Stimulated activated CD8-positive, alpha-beta memory T cell treated with anti-CD3 and anti-CD28 coated beads, Interleukin-2, amount 100 ng/mL, for 1 hour (primary cell): ENCODE measurements around the gene DKKL1.

ENCODE experiments used
- DNase-seq, 2 donors: peaks; one replicate each; pipeline ENCODE4 v3.0.0-alpha.2; 2020; ENCODE audit warnings: low read depth in 2 of 2

Gene DKKL1

DNA sequence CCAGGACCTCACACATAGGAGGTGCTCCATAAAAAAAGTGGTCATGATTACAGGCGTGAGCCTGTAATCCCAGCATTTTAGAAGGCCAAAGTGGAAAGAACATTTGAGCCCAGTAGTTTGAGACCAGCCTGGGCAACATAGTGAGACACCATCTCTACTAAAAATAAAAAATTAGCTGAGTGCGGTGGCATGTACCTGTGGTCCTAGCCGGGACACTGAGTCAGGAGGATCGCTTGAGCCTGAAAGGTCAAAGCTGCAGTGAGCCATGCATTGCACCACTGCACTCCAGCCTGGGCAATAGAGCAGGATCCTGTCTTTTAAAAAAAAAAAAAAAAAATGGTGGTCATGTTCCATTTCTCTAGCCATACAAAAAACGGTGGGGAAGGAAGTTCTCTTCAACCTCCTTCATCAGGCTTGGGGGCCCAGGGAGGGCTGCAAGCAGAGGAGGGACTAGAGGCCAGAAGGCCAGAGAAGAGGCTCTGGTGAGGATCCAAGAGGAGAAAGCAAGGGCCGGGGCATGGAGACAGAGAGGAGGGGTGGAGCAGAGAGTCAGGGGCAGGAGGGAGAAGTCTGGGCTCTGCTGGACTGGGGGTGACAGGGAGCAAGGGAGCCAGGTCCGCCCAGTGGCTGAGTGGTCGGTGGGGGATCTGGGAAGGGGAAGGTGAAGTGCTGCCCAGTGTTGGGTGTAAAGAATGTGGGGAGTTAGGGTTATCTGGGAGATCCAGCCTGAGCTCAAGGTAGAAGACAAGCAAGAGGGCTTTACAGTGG is 33.2 kb downstream of the DKKL1 start:
- DNase-seq, result no peak

DNA sequence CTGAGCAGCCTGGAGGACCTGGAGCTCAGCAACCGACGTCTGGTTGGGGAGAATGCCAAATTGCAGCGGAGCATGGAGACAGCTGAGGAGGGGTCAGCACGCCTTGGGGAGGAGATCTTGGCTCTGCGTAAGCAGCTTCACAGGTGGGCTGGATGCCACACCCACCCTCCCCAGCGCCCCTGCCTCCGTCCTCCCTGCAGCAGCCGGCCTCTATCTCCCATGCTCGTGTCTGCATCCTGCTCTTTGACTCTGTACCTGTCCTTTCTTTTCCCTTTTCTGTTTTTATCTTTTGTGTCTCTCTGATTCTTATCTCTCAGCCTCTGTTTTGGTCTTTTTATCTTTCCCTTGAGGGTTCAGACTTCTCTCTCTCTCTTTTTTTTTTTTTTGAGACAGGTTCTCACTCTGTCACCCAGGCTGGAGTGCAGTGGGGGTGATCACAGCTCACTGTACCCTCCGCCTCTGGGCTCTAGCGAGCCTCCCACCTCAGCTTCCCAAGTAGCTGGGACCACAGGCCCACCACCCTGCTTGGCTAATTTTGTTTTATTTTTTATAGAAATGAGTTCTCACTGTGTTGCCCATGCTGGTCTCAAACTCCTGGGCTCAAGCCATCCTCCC is 34.4 kb downstream of the DKKL1 start:
- DNase-seq, result no peak

DNA sequence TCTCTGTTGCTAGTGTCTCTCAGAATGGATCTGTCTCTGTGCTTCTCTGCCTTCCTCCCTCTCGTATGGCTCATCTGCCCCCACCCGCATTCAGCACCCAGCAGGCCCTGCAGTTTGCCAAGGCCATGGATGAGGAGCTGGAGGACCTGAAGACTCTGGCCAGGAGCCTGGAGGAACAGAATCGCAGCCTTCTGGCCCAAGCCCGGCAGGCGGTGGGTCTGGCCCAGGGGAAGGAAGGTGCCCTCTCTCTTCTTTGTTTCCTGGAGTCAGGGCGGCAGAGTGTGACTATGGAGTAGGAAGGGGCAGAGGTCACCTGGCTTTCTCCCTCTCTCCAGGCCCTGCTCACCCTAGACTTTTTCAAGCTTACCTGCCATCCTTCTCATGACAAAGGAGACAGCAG is 35.3 kb downstream of the DKKL1 start:
- DNase-seq, result no peak

DNA sequence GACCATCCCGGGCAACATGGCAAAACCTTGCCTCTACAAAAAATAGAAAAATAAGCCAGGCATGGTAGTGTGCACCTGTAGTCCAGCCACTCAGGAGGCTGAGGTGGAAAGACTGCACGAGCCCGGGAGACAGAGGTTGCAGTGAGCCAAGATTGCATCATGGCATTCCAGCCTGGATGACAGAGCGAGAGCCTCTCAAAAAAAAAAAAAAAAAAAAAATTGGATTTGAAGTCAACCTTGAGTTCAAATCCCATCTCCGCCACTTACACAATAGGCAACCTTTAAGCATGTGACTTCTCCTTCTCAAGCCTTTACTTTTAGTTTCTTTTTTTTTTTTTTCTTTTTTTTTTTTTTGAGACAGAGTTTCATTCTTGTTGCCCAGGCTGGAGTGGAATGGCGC is 36.4 kb downstream of the DKKL1 start:
- no peak for DNase-seq

DNA sequence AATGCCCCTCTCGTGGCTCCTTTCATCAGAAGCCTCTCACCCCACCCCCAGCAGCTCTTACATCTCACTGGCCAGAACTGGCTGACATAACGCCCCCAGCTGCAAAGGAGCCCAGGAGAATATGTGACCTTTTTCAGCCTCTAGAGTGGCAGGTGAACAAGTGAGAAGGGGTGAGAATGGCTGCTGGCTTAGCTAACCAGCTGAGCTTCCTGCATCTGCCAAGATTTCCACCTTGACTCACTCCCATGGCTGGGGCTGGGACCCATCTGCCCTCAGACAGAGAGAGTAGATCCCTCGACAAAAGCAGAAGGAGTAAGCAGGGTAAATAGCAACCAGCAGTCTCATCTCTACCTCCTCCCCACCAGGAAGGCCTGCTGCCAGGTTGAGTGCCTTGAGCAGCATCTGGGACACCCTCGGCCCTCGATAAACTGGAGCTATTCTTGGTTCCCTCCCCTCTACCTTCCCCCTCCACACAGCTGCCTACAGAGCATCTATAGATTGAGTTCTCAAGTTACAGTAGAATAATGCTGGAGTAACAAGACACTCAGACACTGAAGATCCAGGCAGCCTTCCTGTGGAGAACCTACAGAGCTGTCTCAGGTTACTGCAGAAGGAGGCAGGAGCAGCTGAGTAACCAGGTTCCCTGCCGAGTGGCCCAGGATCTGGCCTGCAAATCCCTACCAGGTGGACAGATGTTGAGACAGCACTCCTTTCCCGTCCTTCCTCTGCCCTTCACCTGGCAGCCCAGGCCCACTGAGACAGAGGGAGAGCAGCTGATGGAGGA is 39.9 kb downstream of the DKKL1 start:
- no peak for DNase-seq

DNA sequence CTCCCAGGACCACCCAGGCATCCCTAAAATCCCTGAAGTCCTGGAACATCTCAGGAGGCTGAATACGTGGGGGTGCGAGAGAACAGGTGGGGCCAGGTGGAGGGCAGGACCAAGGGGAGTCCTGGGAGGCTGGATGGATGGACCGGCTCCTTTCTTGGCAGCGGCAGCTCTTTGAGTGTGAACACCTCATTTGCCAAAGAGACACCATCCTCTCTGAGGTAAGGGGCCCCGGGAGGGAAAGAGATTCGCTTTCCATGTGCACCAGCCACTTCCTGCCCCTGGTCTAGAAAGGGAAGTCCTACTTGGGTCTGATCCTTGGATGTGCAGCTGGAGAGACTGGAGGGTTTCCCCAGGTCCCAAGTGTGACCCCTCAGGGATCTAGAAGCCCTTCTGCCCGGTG is 43.4 kb downstream of the DKKL1 start:
- no peak for DNase-seq

DNA sequence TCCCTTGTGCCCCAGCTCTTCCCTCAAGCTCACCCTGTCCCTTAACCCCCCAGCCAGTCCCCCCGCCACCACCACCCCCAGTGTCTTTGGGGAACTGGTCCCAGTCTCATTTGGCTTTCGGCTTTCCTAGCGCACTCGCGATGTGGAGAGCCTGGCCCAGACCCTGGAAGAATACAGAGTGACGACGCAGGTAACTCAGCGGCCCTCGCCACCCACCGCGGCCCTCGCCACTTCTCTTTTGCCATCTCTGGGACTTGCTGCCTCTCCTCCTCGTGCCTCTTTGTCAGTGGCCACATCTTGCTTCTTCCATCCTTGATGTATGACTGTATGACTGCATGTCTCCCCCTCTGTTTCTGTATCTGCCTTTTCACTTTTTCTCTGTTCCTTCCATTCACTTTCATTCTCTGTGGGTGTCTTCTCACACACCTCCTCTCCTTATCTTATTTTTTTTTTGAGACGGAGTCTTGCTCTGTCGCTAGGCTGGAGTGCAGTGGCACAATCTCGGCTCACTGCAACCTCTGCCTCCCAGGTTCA is 43.9 kb downstream of the DKKL1 start:
- no peak for DNase-seq

DNA sequence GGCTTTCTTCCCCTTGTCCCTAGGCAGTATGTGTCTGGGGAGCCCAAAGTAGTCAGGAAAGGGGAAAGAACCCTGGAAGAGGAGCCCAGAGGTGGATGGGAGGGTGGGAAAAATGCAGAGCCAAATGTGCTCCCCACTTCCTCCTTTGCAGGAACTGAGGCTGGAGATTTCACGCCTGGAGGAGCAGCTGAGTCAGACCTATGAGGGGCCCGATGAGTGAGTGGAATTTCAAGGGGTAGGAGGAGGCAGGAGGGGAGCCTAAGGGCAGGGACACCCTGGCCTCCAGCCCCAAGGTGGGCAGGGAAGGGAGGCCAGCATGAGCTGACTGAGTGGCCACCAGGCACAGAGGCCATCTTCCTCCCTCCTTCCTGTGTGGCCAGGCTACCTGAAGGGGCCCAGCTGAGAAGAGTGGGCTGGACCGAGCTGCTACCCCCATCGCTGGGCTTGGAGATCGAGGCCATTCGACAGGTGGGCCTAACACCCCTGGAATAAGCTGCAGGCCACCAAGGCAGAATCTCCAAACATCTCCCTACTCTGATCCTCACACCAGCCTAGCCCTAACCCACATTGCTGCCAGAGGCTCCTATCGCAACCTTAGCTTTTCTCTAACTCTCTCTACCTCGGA is 45.3 kb downstream of the DKKL1 start:
- no peak for DNase-seq

DNA sequence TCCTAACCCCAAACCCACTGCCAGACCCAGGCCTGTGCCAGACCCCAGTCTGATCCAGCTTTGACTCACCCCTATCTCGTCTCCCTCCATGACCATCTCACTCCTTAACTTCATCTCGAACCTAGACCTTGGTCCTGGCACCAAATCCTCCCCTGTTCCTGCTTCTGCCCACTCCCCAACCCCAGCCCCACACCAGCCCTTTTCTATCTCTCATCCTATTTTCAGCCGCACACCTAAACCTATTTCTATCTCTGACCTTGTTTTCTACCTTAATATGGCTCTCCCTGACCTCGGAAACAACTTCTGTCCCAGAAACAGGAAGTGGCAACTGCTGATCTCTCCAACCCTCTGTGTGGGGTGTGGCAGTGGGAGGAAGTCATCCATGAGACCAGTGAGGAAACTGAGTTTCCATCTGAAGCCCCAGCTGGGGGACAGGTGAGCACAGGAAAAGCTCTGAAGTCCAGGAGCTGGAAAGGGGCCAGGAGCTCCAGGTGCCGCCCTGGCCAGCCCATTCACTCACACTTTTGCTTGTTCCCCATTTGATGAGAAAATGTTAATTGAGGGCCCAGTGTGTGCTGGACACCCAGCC is 45.9 kb downstream of the DKKL1 start:
- no peak for DNase-seq

DNA sequence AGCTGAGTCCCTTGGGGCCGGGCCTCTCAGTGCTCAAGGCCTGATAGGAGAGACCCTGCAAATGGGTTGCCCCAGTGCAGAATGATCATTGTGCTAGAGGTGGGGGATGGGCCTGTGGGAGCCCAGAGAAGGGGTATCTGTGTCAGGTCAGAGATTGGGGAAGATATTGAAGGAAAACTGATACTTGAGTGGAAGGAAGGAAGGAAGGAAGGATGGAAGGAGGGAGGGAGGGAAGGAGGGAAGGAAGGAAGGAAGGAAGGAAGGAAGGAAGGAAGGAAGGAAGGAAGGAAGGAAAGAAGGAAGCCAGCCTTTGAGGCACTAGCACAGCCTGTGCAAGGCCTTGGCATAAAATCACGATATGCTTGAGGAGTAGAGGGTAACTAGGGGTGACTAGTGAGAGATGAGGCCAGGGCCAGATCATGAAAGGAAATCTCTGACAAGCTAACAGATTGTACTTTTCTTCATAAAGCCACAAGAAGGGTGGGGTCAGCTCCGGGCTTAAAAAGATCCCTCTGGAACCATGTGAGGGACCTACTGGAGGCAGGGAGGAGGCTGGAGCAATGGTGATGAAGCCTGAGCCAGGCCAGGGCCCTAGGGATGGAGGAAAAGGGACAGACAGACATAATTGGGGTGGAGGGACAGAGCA is 48.1 kb downstream of the DKKL1 start:
- no peak for DNase-seq

DNA sequence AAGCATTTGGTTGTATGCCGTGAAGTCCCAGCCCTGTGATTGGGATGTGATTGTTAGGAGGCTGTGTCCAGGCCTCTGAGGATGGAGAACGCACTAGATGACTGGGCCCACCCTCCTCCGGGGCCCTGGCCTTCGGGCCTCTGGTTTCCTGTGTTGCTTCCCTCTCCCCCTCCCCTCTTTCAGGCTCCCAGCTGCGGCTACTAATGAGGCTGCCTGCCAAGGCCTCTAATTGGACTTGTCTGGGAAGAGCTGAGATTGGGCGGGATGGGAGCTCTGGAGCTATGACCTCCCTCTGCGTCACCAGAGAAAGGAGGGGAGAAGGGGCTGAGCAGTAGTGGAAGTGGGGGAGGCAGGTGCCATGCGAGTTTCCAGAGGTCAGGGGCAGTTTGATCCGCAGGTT is 49.7 kb downstream of the DKKL1 start:
- DNase-seq, result no peak

DNA sequence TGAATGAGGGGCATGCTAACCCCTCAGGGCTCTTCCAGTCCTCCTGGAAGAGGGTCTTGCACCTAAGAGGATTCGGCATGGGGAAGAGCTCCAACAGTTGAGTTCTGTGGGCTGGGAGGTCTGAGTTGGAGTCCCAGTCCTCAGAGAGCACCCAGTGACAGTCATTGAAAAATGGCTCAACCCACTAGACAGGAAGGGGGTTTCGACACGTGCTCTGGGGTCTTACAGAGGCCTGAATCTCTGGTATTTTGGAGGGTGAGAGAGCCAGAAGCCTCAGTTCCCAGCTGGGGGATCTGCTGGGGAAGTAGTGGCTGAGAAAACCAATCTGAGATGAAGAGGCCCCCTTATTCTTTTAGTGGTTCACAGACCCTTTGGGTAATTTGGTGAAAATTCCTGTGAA is 50.6 kb downstream of the DKKL1 start:
- no peak for DNase-seq

DNA sequence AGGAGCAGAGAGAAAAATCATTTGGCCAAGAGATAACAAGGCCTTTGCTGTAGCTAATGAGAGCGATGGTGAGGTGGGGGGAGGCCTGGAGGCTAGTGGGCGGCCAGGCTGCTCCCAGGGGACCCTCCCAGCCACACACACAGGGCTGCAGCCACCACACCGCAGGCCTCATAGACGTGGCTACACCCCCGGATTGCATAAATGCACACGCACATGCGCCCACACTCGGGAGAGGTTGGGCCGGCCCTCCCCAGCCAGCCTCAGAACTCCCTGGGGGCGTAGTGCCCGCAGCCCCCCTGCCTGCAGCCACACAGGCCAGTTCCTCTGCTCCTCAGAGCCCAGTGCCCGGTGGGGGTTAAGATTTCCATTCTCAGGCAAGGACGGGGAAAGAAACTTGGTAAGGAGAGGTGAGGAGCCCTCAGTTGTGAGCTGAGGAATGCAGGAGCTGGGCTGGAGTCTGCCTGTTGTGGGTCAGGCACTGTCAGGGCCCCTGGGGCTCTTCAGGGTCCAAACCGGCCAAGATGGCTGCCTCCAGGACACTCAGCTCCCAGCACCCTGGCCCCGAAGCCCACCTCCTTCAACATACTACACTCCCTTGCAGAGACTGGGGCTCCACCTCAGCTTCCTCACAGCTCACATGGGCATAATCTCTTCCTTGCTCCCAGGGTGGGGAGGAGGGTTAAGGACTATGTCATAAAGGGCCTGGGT is 51.6 kb downstream of the DKKL1 start:
- no peak for DNase-seq

DNA sequence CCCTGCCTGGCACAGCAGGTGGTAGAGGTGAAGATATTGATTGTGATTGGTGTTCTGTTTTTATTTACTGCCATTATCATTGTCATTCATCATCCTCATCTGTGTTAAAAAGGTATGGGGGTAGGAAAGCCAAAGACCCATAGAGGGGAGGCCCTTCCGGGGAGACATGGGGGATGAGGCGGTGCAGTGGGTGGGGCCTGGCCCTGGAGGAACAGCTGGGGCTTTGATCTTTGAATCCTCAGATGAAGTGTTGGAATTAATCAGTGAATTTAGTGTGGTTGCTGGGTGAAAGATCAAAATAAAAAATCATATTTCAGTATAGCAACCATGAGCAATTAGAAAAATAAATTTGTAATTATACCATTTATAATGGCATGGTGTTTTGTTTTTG is 52.1 kb downstream of the DKKL1 start:
- DNase-seq, result no peak

DNA sequence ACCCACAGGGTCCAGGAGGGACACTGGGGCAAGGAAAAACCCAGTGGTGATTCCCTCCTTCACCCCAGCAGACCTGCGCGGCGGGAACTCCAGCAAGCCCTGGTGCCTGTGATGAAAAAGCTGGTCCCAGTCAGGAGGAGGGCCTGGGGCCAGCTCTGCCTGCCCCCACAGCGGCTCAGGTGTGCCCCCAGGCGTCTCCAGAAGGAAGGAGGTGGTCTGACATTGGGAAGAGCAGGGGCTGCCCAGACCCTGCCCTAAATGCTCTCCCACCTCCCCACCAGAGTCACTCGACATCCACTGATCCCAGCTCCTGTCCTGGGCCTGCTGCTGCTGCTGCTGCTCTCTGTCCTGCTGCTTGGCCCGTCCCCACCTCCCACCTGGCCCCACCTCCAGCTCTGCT is 53.4 kb downstream of the DKKL1 start:
- DNase-seq, result no peak

DNA sequence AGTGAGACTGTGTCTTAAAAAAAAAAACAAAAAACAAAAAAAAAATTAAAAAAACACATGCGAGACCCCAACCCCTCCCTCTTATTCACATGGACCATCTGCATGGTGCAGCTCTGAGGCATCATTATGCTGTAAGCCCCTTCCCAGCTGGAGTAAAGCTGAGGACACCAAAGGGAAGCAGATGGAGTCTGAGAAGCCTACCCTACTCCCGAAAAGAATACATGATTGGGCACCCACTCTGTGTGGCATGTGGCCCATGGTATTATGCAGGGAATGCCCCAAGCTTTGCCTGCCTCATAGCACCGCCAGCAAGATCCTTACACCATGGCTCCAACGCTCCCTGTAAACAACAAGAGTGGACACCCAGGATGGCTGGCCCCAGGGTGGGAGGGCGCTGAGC is 54.8 kb downstream of the DKKL1 start:
- DNase-seq, result no peak

DNA sequence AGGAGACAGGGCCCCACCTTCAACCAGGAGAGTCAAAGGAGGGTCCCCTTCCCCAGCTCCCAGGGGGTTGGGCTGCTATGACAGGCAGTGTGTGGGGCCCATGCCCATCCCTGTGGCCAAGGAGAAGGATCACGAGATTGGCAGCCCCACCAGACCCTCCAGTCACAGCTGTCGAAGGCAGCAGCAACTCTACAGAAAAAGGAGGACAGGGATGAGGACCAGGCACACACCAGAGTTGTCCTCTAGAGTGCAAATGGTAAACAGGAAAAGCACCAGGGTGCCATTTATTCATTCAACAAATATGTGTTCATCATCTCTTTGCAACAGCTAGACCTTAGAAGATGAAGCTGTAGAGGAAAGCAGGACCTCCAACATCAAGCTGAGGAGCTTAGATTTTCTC is 55.5 kb downstream of the DKKL1 start:
- DNase-seq, result no peak

DNA sequence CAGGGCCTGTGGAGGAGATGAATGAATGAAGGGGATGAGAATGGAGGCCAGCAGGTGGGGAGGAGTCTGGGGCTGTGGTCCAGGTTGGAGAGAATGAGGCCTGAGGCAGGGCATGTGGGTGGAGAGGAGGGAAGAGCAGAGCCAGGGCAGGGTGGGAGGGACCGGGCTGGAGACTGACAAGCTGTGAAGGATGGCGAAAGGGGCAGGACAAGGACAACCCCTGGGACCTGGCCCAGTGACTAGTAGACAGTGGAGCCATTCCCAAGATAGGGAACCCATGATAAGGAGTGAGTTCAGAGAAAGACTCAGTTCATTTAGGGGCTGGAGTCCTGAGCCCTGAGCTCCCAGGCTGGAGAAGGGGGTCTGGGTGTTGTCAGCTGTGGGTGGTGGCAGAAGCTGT is 56.5 kb downstream of the DKKL1 start:
- no peak for DNase-seq

DNA sequence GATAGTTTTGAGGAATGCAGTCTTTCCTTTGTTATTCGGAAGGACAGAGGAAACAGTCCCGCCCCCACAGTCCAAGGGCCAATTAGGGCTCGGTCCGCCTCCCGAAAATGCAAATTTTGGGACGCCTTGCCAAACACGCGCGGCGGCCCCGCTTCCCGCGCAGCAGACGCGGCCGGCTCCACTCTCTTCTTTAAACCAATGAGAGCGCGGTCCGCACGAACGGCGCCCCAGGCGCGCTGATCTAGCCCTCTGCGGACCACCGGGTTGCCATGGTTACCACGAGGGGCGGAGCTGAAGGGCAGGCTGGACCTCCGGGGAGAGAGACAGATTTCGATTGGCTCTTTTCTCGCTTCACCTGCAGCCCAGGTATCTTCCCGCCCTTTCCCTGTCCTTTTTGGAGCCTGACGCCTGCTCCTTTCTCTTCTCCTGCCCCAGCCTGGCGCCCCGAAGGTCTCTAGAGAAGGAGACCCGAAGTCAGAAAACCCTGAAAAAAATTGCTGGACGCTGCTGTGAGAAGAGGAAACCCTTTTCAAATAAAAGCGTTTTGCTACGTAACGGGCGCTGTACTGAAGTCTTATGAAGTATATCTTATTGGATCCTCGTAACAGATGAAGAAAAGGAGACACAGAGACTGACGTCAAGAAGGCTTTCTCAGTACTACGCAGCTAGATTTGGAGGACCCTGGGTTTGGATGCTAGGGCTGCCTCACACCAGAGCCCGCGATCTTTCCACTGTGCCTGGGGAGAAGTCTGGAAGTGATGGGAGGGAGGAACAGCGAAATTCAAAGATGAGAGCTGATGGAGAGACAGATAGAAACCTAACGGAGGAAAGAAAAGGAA is 57.6 kb downstream of the DKKL1 start:
- DNase-seq, result no peak

DNA sequence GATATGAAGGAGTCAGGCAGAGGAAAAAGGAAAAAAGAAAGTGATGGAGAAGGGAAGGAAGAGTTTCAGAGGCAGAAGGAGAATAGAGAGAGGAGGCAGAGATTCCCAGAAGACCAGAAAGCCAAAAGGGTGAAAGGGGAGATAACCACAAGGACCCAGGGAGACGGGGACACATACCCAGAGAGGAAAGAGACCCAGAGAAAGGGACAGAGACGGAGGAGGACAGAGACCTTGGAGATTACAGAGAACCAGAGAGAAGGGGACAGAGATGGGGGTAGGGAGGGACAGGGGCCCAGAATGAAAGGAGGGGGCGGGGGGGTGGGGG is 58.2 kb downstream of the DKKL1 start:
- no peak for DNase-seq
